LNCaP clone FGC (cell line): ENCODE data around the gene FSTL4.

ENCODE experiments used
- DNase-seq: peaks from one replicate; pipeline ENCODE4 v3.0.0-alpha.2; 2011; ENCODE audit warnings: low read depth
- H3K4me3 ChIP-seq: 2 replicates; pipeline ENCODE4 v1.5.1; 2011; ENCODE audit warnings: mild to moderate bottlenecking, low read depth, low read length, control low read depth
- CTCF ChIP-seq: IDR thresholded peaks from 2 replicates; pipeline ENCODE4 v1.5.1; 2012; ENCODE audit warnings: mild to moderate bottlenecking; ENCODE audit not compliant: control insufficient read depth, insufficient read depth; ENCODE audit errors: extremely low read depth

FSTL4 gene

DNA sequence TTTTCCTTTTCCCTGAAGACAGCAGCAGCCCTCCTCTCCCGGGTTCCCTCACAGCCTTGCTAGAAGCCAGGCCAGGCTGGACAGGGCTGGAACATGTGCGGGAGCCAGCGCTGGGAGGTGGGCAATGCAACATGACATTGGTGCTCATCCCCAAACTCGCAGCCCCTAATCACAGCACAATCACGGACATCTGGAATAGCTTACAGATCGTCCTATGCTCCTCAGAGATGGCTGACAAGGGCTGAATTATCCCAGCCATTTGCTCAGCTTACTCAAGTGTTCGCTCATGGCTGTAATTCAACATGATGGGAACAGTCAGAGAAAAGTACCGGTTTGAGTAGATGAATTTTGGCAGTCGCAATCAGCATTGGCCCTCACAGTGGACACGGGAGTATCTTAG lies 49.8 kb downstream of the FSTL4 start:
- no peak for DNase-seq
- no peak for TF ChIP-seq CTCF
- H3K4me3 ChIP-seq, result no peak overlapping the region

DNA sequence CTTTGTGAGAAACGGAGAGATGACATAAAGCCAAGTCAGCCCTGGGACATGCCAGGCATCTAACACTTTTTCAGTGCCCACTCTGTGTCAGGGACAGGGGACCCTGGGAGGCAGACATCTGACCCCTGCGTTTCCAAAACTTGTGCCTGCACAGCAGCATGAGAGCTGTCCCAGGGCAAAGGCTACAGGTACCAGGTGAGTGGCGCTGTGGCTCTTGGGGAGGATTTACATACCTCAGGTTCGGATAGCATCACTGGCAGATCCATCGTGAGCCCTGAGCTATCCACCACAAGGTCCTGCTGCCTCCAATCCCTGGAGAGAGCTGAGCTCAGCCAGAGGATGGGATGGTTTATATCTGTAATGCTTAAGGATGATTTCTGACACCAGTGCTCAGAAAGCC lies 52.4 kb downstream of the FSTL4 start:
- TF ChIP-seq CTCF, result no peak

DNA sequence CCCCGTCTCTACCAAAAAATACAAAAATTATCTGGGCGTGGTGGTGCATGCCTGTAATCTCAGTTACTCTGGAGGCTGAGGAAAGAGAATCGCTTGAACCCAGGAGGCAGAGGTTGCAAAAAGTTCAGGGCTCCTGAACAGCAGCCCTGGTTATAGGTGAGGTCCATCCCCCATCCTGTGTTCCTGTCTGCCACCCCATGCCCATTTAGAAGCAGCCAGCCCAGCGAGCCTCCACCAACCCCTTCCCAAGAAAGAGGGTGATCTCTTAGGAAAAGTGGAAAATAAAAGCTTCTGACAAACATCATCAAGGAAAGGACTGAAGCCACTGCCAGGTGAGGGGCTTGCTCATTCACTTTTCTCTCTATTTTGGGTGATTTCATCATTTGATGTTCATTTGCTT lies 55.8 kb downstream of the FSTL4 start:
- H3K4me3 ChIP-seq, result no peak overlapping the region
- no peak for TF ChIP-seq CTCF
- DNase-seq, result no peak

More for the DNA sequence above, 52.4 kb downstream of the FSTL4 start:
- no peak overlapping the region for H3K4me3 ChIP-seq
- DNase-seq, result no peak

GRCh38 chr5:133554279-133554678 lies 58.1 kb downstream of the FSTL4 start:
- no peak overlapping the region for H3K4me3 ChIP-seq
- DNase-seq, result no peak
- TF ChIP-seq CTCF, result no peak

- peak; percentile 8 for DNase-seq
- TF ChIP-seq CTCF, result peak; percentile 83
- H3K4me3 ChIP-seq, result no peak overlapping the region
These were observed 59.3 kb downstream of the FSTL4 start for GRCh38 chr5:133552925-133553525.

DNA sequence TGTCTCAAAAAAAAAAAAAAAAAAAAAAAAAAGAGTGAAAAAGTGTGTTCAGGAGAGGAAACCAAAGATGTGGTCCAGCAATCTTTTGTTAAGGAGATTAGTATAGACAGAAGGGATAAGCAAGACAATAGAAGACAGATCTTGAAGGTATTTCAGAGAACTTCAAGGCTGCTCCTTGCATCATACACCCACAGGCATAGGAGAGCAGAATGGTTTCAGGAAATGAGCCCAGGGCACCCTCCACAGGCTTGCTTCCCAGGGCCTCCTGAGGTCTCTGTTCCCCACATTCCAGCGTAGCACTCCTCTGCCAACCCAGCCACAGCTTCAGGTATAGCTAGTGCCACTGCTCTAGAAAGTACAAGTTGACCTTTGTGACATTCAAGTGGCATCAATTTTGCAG lies 65.8 kb downstream of the FSTL4 start:
- DNase-seq, result no peak
- no peak for TF ChIP-seq CTCF
- H3K4me3 ChIP-seq, result no peak overlapping the region

DNA sequence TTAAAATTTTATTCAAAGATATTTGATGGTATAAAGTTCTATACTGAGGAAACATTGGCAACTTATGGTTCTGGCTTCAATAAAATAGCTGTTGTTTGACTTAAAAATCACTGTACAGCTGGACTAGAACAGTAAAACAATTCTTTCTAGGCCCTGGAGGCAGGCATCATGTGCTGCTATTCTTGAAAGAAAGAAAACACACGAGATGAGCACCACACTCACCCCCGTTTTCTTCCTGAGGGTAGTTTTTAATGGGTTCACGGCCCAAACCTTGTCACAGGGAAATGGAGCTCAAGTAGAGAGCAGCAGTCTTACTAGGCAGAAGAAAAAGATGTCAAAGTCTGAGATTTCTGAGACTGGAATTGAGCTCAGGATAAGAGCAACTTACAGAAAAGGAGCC lies 68.0 kb downstream of the FSTL4 start:
- H3K4me3 ChIP-seq, result no peak overlapping the region
- DNase-seq, result no peak
- no peak for TF ChIP-seq CTCF
